DND-41 (cell line): ENCODE data around the gene PFAS.

Experiments
- ATAC-seq: fragments of 200-7000 bp; cut with Tn5 transposase; 3 replicates; pipeline ENCODE4 v1.9.1; 2021; ENCODE audit warnings: low read depth; ENCODE audit not compliant: insufficient read depth
- DNase-seq: peaks from one replicate; pipeline ENCODE4 v3.0.0-alpha.2; 2020
- H2AFZ ChIP-seq: 2 replicates; pipeline ENCODE4 v1.6.0; 2012; ENCODE audit warnings: low read depth, low read length
- H3K27ac ChIP-seq: 2 replicates; pipeline ENCODE4 v1.5.1; 2012; ENCODE audit warnings: low read length, inconsistent platforms
- H3K27me3 ChIP-seq: fragments of 200-600 bp; sonication (generic); 2 replicates; pipeline ENCODE4 v1.6.0; 2012; ENCODE audit warnings: low read length, mild to moderate bottlenecking, inconsistent platforms; ENCODE audit not compliant: insufficient read depth, poor library complexity
- H3K36me3 ChIP-seq: 2 replicates; pipeline ENCODE4 v1.5.1; 2012; ENCODE audit warnings: low read length, inconsistent platforms; ENCODE audit not compliant: insufficient read depth
- H3K4me1 ChIP-seq: 2 replicates; pipeline ENCODE4 v1.5.1; 2012; ENCODE audit warnings: mild to moderate bottlenecking, low read length; ENCODE audit not compliant: insufficient read depth
- H3K4me2 ChIP-seq: 2 replicates; pipeline ENCODE4 v1.6.0; 2012; ENCODE audit warnings: mild to moderate bottlenecking, moderate library complexity, low read length, inconsistent platforms; ENCODE audit not compliant: insufficient read depth
- H3K4me3 ChIP-seq, 2 experiments: fragments of 200-600 bp in 1 of 2; shearing (Covaris generic) in 1 of 2; 2 replicates each; pipeline ENCODE4 v1.5.1; 2012 to 2016; ENCODE audit warnings: inconsistent platforms in 2 of 2, low read length in 2 of 2, mild to moderate bottlenecking in 2 of 2, low read depth in 1 of 2, moderate library complexity in 1 of 2
- H3K79me2 ChIP-seq: 2 replicates; pipeline ENCODE4 v1.6.0; 2012; ENCODE audit warnings: low read length, inconsistent platforms; ENCODE audit not compliant: insufficient read depth
- H3K9ac ChIP-seq: 2 replicates; pipeline ENCODE4 v1.6.0; 2012; ENCODE audit warnings: low read depth, mild to moderate bottlenecking, inconsistent platforms, low read length, moderate library complexity
- H3K9me3 ChIP-seq: 2 replicates; pipeline ENCODE4 v1.5.1; 2012; ENCODE audit warnings: low read length, moderate library complexity, mild to moderate bottlenecking, inconsistent platforms; ENCODE audit not compliant: insufficient read depth, severe bottlenecking
- H4K20me1 ChIP-seq: 2 replicates; pipeline ENCODE4 v1.6.0; 2012; ENCODE audit warnings: low read length; ENCODE audit not compliant: insufficient read depth
- CTCF ChIP-seq: IDR thresholded peaks from 2 replicates; pipeline ENCODE4 v1.5.1; 2012; ENCODE audit warnings: borderline replicate concordance, low read length, moderate library complexity, mild to moderate bottlenecking; ENCODE audit not compliant: poor library complexity, severe bottlenecking; ENCODE audit errors: extremely low read depth
- EZH2 ChIP-seq: IDR thresholded peaks from 3 replicates; pipeline ENCODE4 v1.6.1; 2012; ENCODE audit warnings: borderline replicate concordance, low read depth, mild to moderate bottlenecking, moderate library complexity, low read length, inconsistent platforms; ENCODE audit not compliant: severe bottlenecking

Gene PFAS

GRCh38 chr17:8264320-8264719 is 15.2 kb downstream of the PFAS start:
- no peak overlapping the region for H2AFZ ChIP-seq
- H3K79me2 ChIP-seq: no peaks in the 10 kb centered on the region
- H4K20me1 ChIP-seq: no peaks in the 10 kb centered on the region
- no peak overlapping the region for H3K4me2 ChIP-seq
- no peaks in the 10 kb centered on the region for H3K4me1 ChIP-seq
- no peaks in the 10 kb centered on the region for H3K9me3 ChIP-seq
- no peak overlapping the region for H3K27ac ChIP-seq
- no peak overlapping the region for H3K9ac ChIP-seq
- peaks cover 89% of the 10 kb centered on the region for H3K36me3 ChIP-seq
- no peak for TF ChIP-seq EZH2
- no peak for TF ChIP-seq CTCF
- no peak overlapping the region for H3K4me3 ChIP-seq
- ATAC-seq (no peak), DNase-seq (no peak)
- H3K27me3 ChIP-seq: no peaks in the 10 kb centered on the region

- Histone ChIP-seq H4K20me1 (no peaks in the 10 kb centered on the region), H3K4me3 (no peak overlapping the region), H3K4me1 (no peaks in the 10 kb centered on the region), H2AFZ (no peak overlapping the region), H3K27me3 (no peaks in the 10 kb centered on the region), H3K4me2 (no peak overlapping the region), H3K9me3 (no peaks in the 10 kb centered on the region), H3K9ac (no peak overlapping the region), H3K36me3 (peaks cover 91% of the 10 kb centered on the region), H3K79me2 (no peaks in the 10 kb centered on the region), H3K27ac (no peak overlapping the region)
- ATAC-seq (no peak), DNase-seq (no peak)
- TF ChIP-seq EZH2 (no peak), CTCF (no peak)
Measured at GRCh38 chr17:8264836-8265542, 15.9 kb downstream of the PFAS start.

- H3K9ac ChIP-seq: no peak overlapping the region
- no peaks in the 10 kb centered on the region for H3K4me1 ChIP-seq
- H3K4me2 ChIP-seq: no peak overlapping the region
- no peak for TF ChIP-seq EZH2
- no peak for TF ChIP-seq CTCF
- no peaks in the 10 kb centered on the region for H3K79me2 ChIP-seq
- no peak overlapping the region for H3K27ac ChIP-seq
- H2AFZ ChIP-seq: no peak overlapping the region
- ATAC-seq (no peak), DNase-seq (no peak)
- peaks cover 82% of the 10 kb centered on the region for H3K36me3 ChIP-seq
- no peaks in the 10 kb centered on the region for H4K20me1 ChIP-seq
- H3K27me3 ChIP-seq: no peaks in the 10 kb centered on the region
- H3K9me3 ChIP-seq: no peaks in the 10 kb centered on the region
- H3K4me3 ChIP-seq: no peak overlapping the region
Measured at GRCh38 chr17:8266648-8267479, 17.8 kb downstream of the PFAS start.
